Measurements from ENCODE around the gene KRTAP9-9.

The KRTAP9-9 gene

DNA sequence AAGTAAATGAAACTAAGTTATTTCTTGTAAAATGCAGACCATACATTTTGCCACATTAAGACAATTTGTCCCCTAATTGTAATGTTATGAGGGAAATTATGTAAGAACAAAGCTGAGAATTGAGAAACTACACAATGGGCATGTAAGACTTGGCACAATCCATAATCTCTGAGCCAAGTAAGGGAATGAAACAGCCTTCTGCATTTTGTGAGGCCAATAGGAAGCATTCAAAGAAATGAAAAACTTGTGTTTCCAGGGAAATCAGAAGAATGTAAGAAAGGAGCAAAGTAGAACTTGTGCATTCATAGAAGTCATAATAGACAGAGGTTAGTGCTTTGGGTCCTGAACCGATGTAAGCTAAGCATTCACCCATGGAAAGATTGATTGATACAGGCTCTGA, 3.9 kb upstream of the KRTAP9-9 start:
- no peak overlapping the region for H2AFZ ChIP-seq (ENCODE audit: low read depth, low read length)
- H3K79me2 ChIP-seq (ENCODE audit: low read length), result no peaks in the 10 kb centered on the region
- H3K27me3 ChIP-seq (ENCODE audit: low read depth, low read length), result peaks cover 22% of the 10 kb centered on the region

GRCh38 chr17:41254861-41255260, 323 bp upstream of the KRTAP9-9 start:
- no peak overlapping the region for H3K4me3 ChIP-seq (ENCODE audit: low read length)

More for the DNA sequence above, 3.9 kb upstream of the KRTAP9-9 start:
- no peaks in the 10 kb centered on the region for H3K36me3 ChIP-seq (replicated peaks; ENCODE audit: low read depth, low read length)
- H3K4me1 ChIP-seq (ENCODE audit: low read length), result no peaks in the 10 kb centered on the region
- H3K9ac ChIP-seq (ENCODE audit: low read length), result no peak overlapping the region
- no peak overlapping the region for H3K27ac ChIP-seq (ENCODE audit: low read length)
- TF ChIP-seq CTCF (IDR thresholded peaks at IDR 0.05; ENCODE audit: low read depth, low read length) (no peak), EZH2phosphoT487 (IDR thresholded peaks at IDR 0.05; ENCODE audit: low read depth) (no peak)
- H4K20me1 ChIP-seq (ENCODE audit: insufficient read depth, low read length), result no peaks in the 10 kb centered on the region
- no peak overlapping the region for H3K4me3 ChIP-seq (ENCODE audit: low read length)
- H3K9me3 ChIP-seq (ENCODE audit: insufficient read depth, low read length), result no peaks in the 10 kb centered on the region
- H3K4me2 ChIP-seq (ENCODE audit: low read length), result no peak overlapping the region

GRCh38 chr17:41256291-41256685, 1.1 kb downstream of the KRTAP9-9 start:
- Histone ChIP-seq H3K9ac (ENCODE audit: low read length) (no peak overlapping the region), H3K4me1 (ENCODE audit: low read length) (no peaks in the 10 kb centered on the region), H3K27me3 (ENCODE audit: low read depth, low read length) (peaks cover 39% of the 10 kb centered on the region), H4K20me1 (ENCODE audit: insufficient read depth, low read length) (no peaks in the 10 kb centered on the region), H3K9me3 (ENCODE audit: insufficient read depth, low read length) (no peaks in the 10 kb centered on the region), H3K36me3 (replicated peaks; ENCODE audit: low read depth, low read length) (no peaks in the 10 kb centered on the region), H3K4me3 (ENCODE audit: low read length) (no peak overlapping the region), H3K27ac (ENCODE audit: low read length) (no peak overlapping the region), H2AFZ (ENCODE audit: low read depth, low read length) (no peak overlapping the region), H3K4me2 (ENCODE audit: low read length) (no peak overlapping the region), H3K79me2 (ENCODE audit: low read length) (no peaks in the 10 kb centered on the region)
- TF ChIP-seq CTCF (IDR thresholded peaks at IDR 0.05; ENCODE audit: low read depth, low read length) (no peak), EZH2phosphoT487 (IDR thresholded peaks at IDR 0.05; ENCODE audit: low read depth) (no peak)

More at GRCh38 chr17:41254861-41255260, 323 bp upstream of the KRTAP9-9 start:
- H3K27ac ChIP-seq (ENCODE audit: low read length), result no peak overlapping the region
- no peak for TF ChIP-seq EZH2phosphoT487 (IDR thresholded peaks at IDR 0.05; ENCODE audit: low read depth)
- no peak overlapping the region for H3K4me2 ChIP-seq (ENCODE audit: low read length)
- H4K20me1 ChIP-seq (ENCODE audit: insufficient read depth, low read length), result no peaks in the 10 kb centered on the region
- no peak overlapping the region for H3K9ac ChIP-seq (ENCODE audit: low read length)
- peaks cover 48% of the 10 kb centered on the region for H3K27me3 ChIP-seq (ENCODE audit: low read depth, low read length)
- no peaks in the 10 kb centered on the region for H3K9me3 ChIP-seq (ENCODE audit: insufficient read depth, low read length)
- no peaks in the 10 kb centered on the region for H3K79me2 ChIP-seq (ENCODE audit: low read length)
- no peak overlapping the region for H2AFZ ChIP-seq (ENCODE audit: low read depth, low read length)
- H3K4me1 ChIP-seq (ENCODE audit: low read length), result no peaks in the 10 kb centered on the region
- no peaks in the 10 kb centered on the region for H3K36me3 ChIP-seq (replicated peaks; ENCODE audit: low read depth, low read length)

- peaks cover 44% of the 10 kb centered on the region for H3K27me3 ChIP-seq (ENCODE audit: low read depth, low read length)
- TF ChIP-seq CTCF (IDR thresholded peaks at IDR 0.05; ENCODE audit: low read depth, low read length), result no peak
- no peak for TF ChIP-seq EZH2phosphoT487 (IDR thresholded peaks at IDR 0.05; ENCODE audit: low read depth)
These were observed 3.2 kb downstream of the KRTAP9-9 start for GRCh38 chr17:41258406-41258805.

DNA sequence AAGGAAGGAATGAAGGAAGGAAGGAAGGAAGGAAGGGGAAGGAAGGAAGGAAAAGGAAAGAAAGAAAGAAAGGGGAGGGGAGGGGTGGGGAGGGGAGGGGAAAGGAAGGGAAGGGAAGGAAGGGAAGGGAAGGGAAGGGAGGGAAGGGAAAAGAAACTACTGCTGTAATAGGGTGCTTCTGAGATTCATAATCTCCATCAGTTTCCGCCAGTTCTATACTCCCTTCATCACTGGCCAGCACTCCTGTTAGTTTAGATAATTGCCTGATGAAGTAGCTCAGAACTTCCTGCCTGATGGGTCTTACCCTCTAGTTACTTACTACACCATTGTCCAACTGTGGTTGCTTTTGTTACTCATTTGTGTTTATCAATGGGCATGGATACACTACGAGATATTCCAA, 8.0 kb downstream of the KRTAP9-9 start:
- TF ChIP-seq EZH2phosphoT487 (IDR thresholded peaks at IDR 0.05; ENCODE audit: low read depth) (no peak), CTCF (IDR thresholded peaks at IDR 0.05; ENCODE audit: low read depth, low read length) (no peak)

More at GRCh38 chr17:41258406-41258805, 3.2 kb downstream of the KRTAP9-9 start:
- H3K9me3 ChIP-seq (ENCODE audit: insufficient read depth, low read length), result no peaks in the 10 kb centered on the region
- H3K36me3 ChIP-seq (replicated peaks; ENCODE audit: low read depth, low read length), result no peaks in the 10 kb centered on the region
- H3K79me2 ChIP-seq (ENCODE audit: low read length), result no peaks in the 10 kb centered on the region
- H3K27ac ChIP-seq (ENCODE audit: low read length), result no peak overlapping the region
- H2AFZ ChIP-seq (ENCODE audit: low read depth, low read length), result no peak overlapping the region
- no peak overlapping the region for H3K4me3 ChIP-seq (ENCODE audit: low read length)
- no peaks in the 10 kb centered on the region for H3K4me1 ChIP-seq (ENCODE audit: low read length)
- no peaks in the 10 kb centered on the region for H4K20me1 ChIP-seq (ENCODE audit: insufficient read depth, low read length)
- no peak overlapping the region for H3K4me2 ChIP-seq (ENCODE audit: low read length)
- H3K9ac ChIP-seq (ENCODE audit: low read length), result no peak overlapping the region

More for the DNA sequence above, 8.0 kb downstream of the KRTAP9-9 start:
- no peak overlapping the region for H3K4me2 ChIP-seq (ENCODE audit: low read length)
- H3K4me1 ChIP-seq (ENCODE audit: low read length), result no peaks in the 10 kb centered on the region
- H3K27ac ChIP-seq (ENCODE audit: low read length), result no peak overlapping the region
- peaks cover 27% of the 10 kb centered on the region for H3K27me3 ChIP-seq (ENCODE audit: low read depth, low read length)
- no peaks in the 10 kb centered on the region for H3K36me3 ChIP-seq (replicated peaks; ENCODE audit: low read depth, low read length)
- H3K9ac ChIP-seq (ENCODE audit: low read length), result no peak overlapping the region
- no peaks in the 10 kb centered on the region for H3K9me3 ChIP-seq (ENCODE audit: insufficient read depth, low read length)
- no peak overlapping the region for H3K4me3 ChIP-seq (ENCODE audit: low read length)
- H4K20me1 ChIP-seq (ENCODE audit: insufficient read depth, low read length), result no peaks in the 10 kb centered on the region
- no peaks in the 10 kb centered on the region for H3K79me2 ChIP-seq (ENCODE audit: low read length)
- no peak overlapping the region for H2AFZ ChIP-seq (ENCODE audit: low read depth, low read length)

Measured in OCI-LY3 (cell line).